Left renal pelvis (tissue), 4 donors: ENCODE results near the gene CCDC82. TPM values are rescaled to one million over a fixed set of nuclear protein-coding genes. Genes with fewer than 3 reads are reported as not detected.
A peak's percentile ranks its signal among the peaks of the same experiment; 100 is the strongest.

Experiments used
- DNase-seq, 4 donors: peaks; one replicate each; pipeline ENCODE4 v3.0.0-alpha.2; 2013; ENCODE audit warnings: low read depth in 4 of 4, low spot score in 3 of 4
- polyA plus RNA-seq, 4 donors: library from polyadenylated mRNA; unstranded; fragments of 120-200 nt; gene quantifications; one replicate each; pipeline ENCODE4 v1.2.1, GENCODE V29; 2013; ENCODE audit not compliant: insufficient read length in 4 of 4

Gene CCDC82
- polyA plus RNA-seq, 4 donors, result 45.9 to 61.6 (median 51.5) TPM

DNA sequence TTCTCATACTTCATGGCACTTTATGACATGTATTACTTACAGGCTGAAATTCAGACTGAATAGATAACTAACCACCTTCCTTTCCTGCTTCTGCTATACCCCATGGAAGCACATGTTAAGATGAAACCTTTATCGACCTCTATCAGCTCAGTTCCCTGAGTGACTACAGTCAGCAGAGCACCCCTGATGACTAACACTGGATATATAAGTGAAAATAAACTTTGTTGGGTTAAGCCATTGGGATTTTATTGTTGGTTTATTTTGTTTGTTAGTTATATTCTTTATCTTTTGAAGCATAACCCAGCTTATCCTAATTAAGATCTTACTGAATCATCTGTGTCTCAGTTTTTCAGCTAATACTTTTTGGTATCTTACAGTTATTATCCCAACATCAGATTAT is 23.7 kb downstream of the CCDC82 start:
- DNase-seq, result no peak

DNA sequence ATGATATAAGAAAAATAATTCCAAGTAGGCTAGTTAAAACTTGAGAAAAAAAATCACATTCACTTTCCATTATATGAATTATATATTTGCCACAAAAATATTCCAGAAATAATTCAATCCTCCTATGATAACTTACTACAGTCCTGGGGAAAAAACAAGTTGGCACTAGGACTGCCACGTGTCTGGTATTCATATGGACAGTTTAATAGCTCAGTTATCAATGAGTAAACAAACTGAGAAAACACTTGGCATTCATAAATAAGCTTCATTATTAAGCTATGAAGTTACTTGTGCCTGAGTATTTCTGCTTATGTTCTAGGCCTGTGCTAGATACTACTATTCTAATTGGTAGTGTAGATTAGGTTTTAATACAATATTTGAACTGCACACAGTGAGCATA is 24.2 kb downstream of the CCDC82 start:
- no peak for DNase-seq

DNA sequence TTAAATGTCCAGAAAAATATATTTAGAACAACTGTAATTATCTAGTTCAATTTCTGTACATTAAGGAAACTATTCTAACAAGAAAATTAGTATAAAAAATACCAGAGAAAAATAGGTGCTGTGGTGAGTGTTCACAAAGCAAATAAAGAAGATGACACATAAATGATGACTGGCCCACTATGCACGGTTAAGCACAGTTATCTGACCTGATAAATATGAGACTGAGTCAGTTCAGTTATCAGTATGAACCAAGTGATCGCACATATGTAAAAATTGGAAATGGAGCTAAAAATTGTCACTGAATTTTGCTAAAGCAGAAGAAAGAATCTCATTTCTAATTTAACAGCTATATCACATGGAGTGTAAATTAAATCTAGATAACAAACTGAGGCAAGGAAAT is 27.9 kb downstream of the CCDC82 start:
- DNase-seq, result no peak

DNA sequence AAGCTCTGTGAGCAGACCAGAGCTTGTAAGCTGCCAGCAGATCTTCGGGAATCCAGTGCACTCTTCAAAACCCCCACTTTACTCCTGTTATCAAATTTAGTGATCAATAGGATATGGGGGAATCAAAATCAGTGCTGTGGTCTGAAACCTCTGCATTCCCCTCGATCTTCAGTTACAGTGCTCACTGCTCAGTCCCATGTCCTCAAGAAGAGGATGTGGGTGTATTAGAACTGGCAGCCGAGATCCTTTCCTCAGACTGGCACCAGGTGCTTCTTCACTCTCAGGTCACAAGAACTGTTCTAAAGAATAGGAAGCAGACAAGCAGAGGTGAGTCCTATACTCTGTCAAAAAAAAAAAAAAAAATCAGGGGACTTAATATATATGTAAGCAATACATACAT is 31.4 kb downstream of the CCDC82 start:
- no peak for DNase-seq

DNA sequence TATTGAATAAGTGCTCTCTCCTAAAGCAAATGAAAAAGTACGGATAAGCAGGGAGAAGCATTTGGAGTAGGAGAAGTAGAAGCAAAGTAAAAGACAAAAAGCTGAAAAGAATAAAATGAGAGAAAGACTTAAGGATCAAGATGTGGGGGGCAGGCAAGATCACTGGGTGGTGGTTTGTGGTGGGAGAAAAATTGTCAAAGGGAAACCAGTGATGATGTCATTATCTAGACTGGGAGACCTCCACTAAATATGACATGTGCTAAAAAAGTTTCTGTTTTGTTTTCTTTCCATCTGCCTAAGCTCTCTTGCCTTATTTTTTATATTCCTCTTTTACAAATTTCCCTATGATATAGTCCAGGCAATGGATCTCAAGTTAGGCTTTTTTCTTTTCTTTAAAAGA is 31.9 kb downstream of the CCDC82 start:
- no peak for DNase-seq

DNA sequence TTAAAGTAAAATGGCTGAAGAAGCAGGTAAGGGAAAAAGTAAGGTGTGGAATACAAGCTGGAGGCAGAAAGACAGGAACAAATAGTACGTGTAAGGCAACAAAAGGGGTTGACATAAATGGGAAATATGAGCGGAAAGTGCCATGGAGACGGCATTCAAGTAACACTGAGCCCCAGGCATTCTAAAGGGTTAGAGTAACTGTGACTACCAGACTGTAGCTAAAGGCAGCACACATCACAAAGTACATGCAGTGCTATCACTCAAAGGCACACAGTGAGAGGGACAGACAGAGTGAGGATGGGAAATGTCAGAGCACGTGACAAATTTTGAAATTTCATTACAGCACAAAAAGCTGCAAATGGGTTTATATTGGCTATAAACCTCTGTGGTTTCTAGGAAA is 32.9 kb downstream of the CCDC82 start:
- DNase-seq, result no peak

DNA sequence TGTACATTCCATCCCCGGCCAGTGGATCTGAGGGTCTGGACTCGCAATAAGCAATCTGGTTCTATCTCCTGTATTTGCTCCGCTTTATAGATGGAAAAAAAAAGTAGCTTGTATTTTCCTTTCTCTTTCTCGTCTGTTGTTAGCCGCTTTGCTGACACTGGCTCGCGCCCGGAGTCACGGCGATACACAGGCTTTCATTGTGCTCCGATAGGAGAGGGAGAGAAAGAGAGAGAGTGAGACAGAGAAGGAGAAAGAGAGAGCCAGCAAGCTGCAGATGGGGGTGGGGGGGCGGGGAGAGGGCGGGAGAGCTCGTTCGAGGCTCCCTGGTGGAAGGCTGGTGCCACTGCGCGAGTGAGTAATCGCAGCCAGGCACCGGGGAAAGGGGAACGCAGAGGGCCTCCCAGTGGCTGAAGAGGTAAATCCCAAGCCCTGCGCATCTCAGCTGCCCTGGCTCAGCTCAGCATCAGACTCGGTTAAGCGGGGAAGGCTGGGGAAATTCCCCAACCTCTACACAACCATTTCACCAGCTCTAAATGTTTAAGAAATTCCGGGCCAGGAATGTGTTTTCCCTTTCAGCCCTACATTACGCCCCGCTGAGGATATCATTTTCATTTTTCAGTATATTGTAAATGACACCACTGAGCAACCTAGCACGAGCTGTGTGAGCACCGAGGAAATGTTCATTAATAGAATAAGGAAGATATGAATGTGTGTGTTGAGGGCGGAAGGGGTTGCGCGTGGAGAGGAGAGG is 46.6 kb downstream of the CCDC82 start, which contains the start of gene MAML2:
Gene MAML2, minus strand, starts transcription at position 235 of the 751 bp plus-strand sequence. CDS start 1,300 bp downstream, outside the sequence.
- DNase-seq, result peak in 3 of 4 donors; percentile 85 to 87 (median 86)

DNA sequence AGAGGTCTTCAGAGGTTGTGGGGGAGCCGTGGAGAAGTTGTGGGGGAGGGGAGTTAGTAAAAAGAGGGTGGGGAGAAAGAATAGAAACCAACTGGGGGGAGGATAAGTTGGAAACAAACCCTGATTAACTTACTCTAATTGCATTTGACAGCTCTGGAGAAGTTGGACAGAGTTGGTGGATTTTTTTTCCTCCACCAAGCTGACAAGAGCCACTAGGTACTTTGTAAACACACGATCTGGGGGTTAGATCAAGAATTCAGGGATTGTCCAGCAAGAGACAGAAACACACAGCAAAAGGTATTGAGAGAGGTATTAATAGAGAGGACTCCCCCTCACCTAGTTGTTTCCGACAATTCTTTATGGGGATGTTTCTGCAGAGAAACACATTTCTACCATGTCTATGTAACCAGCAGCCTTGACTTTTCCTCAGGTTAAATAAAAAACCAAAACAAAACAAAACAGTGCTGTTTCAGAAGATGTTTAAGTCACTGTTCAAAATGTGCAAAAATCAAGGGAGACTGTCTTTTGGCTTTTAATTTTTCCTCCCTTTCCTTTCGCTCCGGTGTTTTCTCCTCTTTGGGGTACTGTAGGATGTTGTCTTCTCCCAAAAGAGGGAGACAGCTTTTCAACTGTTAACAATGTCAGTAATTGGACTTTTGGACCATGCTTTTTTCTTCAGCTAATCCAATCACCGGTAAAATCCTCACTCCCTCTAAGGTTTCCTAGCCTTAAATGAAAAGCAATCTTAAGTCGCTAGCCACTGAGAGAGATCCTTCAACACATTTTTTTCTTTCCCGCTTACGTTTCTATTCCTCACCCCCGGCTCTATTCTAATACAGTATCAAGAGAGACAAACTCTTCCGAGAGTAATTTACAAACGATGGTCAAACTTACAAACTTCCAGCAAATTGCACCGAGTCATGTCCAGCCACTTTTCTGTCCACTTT is 47.4 kb downstream of the CCDC82 start:
- DNase-seq, result no peak

DNA sequence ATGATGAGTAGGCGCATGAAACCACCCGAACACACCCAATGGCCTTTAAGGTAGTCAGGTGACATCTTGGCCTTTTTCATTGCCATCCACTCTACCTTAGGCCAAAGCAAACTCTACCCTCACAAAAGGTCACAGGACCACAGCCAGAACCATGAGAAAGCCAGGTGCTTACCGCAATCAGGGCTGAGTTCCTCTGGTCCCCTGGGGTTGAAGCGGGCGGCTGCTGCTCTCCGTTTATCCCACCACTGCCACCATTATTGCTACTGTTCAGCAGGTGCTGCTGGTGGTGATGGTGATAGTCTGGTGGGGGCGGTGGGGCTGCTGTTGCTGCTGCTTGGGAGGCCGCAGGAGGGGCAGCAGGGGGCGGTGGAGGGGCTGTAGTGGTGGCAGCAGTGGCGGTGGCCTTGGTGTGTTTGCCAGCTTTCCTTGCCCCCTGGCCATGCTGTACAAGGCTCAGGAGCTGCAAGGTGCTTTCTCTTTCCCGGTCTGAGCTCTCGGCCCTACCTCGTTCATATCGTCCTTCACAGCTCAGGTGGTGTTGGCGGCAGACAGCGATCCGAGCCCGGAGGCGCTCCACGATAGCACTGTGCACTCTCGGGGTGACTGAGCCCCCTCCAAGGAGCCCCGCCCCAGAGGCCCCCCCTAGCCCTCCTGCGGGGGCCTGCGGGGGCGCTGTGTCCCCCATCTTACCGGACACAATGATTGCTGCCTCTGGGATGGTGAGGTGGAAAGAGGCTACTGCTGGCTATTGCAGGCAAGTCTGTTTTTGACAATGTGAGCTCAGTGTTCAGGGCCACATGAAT is 48.3 kb downstream of the CCDC82 start:
- no peak for DNase-seq

DNA sequence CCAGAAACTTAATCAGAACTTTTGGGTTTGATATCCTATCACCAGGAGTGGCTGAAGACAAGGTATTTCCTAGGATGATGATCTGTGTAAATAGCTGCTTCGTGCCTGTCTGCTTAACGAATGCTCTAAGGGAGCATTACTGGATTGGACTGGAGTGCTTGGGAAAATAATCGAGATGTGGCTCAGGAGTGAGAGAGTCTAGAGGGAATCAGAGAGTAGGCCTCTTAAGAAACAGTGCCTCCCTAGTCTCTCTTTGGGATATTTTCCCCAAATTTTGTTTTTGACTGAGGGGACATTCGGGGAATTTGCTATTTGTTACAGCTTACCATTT is 49.2 kb downstream of the CCDC82 start:
- DNase-seq, result no peak

DNA sequence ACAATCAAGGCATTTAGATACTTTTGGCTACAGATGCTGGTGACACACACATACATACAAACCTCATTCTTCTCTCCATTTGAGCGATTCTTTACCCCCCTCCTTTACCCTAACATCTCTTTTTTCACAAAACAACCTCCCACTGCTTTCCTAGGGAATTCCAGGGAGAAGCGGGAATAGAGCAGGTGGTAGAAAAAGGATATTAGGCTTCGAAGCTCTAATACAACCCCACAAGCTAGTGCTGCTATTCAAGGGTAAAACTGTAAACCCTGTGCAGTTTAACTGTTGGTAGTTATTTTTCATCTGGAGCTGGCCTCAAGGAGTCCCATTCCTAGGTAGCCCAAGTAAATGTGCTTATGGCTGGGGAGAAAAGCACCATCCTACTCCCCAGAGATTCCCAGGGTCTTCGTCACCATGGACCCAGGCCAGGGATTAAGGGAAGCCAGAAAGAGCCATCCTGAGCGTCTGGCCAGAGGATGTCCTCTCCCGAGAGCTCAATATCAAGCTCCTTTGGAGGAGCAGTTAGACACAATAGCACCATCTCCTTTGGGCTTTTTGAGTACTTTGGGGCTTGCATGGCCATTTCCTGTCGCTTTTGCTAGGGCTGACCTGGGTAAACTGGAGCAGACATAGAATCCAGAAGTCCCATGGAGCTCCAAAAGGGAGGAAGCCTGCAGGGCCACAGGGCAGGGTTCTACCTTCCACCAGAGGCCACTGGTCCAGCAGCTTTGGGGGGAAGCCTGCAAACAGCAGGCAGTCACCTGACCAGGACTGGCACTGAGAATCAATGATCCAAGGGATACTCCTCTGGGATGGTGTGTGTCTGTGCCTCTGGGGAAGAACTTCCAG is 49.8 kb downstream of the CCDC82 start:
- no peak for DNase-seq

DNA sequence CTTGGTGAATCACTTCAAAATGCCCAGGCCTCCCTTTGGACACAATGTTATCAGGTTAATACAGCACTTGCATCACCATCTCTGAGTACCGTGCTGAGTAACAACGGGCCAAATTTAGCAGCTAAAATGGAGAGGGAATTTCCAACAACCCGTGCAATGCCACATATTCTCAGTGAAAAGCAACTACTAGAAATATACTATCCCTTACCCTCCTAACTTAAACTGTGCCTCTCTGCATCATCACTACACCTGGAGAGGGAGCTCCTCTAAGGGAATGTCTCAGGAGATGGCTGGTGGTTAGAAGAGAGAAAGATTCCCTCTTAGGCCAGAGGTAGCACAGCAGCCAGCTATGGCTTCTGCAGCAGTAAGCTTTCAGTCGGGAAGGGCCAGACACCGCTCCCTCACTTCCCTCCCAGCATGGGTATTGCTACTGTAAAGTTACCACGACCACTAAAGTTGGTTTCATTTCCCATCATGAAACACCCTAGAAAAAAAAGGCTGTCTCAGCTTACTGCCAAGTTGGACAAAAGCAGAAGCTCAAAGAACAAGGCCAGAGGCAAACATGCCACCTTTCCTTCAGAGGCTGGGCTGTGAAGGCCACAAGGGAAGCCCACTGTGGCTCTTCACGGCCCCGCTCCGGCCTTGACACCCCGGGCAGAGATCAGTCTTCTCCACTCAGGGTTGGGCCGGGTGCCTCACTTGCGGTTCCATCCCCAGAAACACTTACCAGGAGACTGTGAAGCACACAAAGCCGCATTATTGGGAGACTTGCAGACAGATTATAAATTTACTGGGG is 50.6 kb downstream of the CCDC82 start:
- DNase-seq, result no peak

DNA sequence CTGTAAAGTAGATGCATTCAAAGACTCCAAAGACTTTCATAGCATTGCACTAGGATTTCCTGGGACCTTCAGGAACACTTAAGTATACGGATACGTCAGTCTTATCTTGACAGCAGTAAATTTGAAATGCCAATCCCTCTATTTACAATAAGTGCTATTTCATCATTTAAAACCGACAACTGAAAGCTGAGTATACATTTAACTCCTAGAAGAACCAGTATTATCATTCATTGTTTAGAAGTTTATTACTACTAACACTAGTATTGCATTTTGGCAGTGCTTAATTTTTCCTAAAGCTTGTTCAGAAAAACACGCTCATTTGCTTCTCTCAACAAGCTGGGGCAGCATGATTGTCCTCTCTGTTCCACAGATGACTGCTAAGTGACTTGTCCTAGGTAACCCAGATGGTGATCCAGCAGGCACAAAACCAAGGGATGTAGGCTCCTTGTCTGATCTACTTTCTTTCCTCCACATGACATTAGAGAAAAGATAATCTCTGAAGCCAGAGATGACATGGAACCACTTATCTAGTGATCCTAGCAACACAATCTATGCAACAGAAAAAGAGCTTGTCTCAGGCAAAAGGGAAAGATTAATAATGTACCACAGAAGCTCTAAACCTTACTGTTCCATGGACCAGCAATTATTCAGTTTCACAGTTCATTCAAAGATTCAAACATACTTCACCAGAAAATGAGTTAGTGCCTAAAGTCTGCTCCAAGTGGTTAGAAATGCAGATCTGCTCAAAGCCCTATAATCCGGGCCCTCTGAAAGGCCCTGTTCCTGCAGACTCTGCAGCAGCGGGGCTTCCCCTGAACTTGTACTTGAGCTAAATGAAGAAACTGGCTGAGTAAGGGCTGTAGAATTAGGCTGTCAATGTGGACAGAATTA is 51.9 kb downstream of the CCDC82 start:
- DNase-seq, result no peak

DNA sequence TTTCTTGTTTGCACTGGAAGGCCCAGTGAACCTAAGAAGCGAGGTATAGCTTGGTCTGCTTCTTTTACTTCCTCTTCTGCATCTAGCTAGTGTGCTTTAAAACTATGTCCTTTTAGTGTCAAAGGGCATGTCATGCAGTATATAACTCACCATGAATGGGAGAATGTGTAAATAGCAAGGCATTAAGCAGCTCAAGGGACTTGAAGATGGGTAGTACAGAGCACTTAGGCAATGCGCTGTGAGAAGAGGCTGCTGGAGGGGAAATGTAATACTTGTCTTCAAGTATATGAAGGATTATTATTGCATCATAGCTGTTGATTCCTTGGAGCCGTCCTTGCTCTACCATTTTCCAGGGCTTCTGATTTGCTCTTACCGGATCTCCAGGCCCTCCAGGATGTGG is 54.3 kb downstream of the CCDC82 start:
- DNase-seq, result no peak

DNA sequence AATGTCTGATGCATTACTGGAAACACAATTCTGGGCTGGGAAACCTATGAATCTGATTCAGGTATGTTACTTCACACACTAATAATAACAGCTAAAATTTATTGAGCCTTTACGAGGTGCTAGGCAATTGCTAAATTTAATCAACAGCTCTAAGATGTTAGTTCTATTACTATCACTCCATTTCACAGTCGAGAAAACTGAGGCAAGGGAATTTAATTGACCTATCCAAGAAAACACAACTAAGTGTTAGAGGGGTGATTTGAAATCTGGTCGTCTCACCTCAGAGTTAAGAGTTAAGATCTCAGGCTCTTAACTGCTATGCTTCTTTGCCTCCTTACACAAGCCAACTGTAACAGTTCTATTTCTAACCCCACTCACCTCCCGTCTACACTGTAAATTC is 55.5 kb downstream of the CCDC82 start:
- DNase-seq, result no peak

DNA sequence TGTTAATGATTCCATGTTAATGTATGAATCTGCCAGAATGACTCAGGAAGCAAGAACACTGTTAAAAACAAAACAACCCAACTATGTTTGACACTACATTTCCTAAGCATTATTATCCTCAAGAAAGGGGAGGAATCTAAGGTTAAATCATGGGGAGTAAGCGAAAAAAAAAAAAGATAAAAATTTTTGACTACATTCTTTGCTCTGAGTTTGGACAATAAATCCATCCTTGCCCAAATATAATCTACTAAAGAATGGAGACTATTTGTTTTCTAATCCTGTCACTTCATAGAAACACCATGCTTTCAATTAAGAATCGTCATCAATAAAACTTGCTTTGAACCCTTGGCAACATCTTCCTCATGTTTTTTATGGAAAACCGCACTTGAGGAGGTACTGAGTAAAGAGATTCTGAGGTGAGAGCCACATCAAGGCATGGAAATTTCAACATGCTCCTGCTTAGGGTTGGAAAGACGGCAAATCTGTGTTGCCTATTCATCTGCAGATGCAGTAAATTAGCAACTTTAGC is 56.5 kb downstream of the CCDC82 start:
- no peak for DNase-seq

DNA sequence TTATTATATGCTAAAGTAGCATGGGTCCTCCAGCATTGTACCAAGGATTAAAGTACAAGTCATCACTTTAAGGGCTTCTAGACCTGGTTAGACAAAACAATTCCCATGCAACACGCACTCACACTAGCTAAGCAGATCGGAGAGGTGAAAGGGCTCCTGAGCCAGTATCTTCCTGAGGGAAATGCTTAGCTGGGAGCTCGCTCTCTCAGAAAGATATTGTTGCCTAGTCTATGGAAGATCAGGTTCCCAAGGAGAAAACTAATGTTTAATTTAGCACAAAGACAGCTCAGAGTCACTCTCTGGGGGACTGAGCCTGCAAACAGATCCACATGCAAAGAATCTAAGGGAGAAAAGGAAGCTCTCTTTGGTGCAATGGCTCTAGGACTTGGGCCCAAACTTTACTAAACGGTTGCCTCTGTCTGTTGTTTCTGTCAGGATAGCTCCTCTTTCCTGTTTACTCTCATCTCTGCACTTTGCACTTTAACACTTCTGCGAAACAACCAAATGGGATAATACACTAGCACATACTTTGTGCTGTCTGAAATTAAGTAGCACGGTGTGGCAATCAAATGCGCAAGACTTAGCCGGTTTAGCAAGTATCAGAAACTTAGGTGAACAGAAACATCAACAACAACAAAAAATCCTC is 57.5 kb downstream of the CCDC82 start:
- DNase-seq, result no peak

DNA sequence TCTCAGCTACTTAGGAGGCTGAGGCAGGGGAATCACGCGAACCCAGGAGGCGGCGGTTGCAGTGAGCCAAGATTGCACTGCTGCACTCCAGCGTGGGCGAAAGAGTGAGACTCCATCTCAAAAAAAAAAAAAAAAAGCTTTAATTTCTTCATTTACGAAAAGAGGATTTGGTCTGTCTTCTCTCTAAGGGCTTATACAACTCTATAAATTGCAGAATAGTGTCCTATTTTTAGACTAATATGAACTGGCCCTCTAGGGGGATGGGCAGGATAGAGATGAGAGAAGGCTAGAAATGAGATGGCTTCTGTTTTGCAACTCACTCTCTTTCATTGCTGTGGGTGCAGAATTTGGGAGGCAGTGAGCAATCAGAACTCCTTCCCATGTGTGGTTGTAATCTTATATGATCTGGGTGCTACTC is 58.0 kb downstream of the CCDC82 start:
- no peak for DNase-seq
